ENCODE data around the gene GHDC. TPM values are rescaled to one million over a fixed set of nuclear protein-coding genes. Genes with fewer than 3 reads are reported as not detected.
"Not testable (repeated sequence)": the region's sequence is repeated elsewhere in the genome, so short reads cannot be mapped to it uniquely, and the experiment has no call there.

The GHDC gene
- total RNA-seq, 1 donor from 2014 or later, result 22.8 TPM

DNA sequence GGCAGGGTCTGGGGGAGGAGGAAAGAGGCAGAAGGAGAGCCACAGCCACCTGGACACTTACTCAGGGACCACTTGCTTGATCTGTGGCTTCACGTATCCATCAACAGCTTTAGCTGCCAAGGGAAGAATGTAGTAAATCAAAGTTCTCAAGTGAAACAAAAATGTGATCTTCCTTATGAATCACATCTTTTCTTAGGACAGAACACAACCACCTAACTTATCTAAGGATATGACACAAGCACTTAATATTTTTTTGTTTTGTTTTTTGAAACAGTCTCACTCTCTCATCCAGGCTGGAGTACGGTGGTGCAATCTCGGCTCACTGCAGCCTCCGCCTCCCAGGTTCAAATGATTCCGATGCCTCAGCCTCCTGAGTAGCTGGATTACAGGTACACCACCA is 8.4 kb upstream of the GHDC start:
- DNase-seq (ENCODE audit: low read depth in 2 of 2), result peak in 1 of 2 donors; percentile 38

DNA sequence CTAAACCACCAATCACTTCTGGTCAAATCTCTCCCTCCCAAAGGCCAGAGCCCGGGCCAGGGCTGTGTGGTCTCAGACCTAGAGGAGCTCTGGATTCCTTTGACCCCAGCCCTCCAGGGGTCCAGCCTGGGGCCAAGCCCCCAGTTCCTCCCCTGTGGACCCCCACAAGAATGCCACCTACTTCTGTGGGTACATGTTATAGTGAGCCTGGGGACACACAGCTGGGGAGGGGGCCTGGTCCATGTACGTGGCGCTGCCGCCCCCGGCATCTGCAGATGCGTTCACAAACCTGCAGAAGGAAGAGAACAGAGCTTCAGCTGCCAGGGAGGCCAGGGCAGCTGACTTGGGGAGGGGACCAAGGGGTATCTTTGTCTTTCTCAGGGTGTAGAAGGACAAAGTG is 7.9 kb upstream of the GHDC start:
- DNase-seq (ENCODE audit: low read depth in 2 of 2), result no peak

DNA sequence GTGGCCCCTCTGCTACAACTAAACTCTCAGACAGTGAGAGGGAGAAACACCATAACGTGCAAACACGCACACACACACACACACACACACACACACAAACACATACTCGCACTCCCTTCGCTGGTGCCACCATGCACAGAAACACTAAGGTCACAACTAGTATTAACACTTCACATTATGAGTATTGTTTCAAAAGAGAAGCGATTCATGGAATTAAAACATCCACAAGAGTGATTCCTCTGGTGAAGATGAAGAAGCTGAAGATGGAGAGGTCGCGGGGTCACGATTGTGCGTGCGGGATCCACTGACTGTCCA is 7.1 kb upstream of the GHDC start:
- DNase-seq (ENCODE audit: low read depth in 2 of 2), result no peak

DNA sequence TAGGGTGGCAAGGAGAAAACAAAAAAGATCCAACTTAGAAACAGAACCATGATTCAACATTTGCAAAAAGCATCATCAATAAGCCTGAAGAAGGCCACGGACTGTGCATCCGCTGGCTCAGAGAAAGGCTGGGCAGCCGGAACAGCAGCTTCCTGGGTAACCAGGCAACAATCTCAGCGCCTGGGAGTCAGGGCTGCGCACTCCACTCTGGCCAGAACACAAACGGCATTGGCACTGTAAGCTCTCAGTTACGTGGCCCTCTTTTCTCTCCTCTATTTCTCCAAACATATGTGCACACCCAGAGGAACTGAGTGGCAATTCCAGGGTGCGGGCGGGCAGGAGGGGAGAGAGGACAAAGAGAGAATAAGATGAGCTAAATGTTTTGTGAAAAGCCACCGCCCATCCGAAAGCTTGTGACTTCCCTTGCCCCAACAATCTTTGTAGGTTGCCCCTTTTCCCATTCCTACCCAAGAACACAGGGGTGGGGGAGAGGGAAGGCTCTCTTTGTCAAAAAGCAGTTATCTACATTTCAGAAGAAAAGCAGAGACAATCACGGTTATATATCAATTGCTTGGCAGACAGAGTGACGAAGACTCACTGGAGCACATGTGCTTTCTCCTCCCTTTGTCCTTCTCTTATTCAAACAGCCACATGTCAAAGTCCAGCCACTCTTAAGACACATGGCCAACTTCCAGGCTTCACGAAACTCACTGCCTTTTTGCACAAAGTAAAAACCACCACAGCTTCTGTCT is 6.6 kb upstream of the GHDC start:
- DNase-seq (ENCODE audit: low read depth in 2 of 2), result peak in 1 of 2 donors; percentile 72

DNA sequence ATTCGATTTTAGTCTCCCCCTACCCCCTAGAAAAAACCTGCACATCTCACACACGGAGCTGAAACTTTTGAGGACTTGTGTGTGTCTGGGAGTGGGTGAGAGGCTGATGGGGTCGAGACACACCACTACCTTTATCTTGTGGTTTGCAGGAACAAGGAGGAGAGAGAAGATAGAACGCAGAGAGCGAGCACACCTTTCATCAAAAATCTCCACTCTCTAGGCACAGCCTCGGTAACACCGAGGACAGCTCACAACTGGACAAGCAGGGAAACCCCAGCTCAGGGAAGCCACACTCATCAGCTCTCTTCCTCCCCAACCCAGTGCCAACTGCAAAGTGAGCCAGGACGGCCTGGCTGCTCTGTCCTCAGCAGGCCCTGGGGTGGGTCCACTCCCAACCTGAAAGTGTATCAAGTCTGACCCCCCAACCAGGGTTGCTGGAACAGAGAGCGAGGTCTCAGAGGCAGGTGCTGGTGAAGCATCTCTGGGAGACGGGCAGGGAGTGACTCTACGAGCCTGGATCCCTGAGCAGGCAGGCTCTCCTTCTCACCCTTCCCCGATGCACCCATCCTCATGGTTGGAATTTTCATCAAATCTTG is 5.2 kb upstream of the GHDC start:
- DNase-seq (ENCODE audit: low read depth in 2 of 2), result no peak

DNA sequence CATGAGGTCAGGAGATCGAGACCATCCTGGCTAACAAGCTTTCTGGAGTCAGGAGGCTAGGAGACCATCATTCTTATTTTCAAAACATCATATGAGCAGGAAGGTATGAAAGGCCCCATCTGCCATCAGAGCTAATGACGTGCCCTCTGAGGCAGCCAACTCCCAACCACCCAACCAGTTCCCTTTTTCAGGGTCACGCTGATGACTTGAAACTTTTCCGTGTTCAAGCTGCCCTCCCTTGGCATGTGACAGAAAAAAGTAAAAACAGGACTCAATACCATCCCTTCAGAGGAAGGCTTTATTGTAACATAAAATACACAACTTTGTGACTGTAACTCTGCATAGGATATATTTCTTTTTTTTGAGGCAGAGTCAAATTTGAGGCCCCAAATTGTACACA is 4.6 kb upstream of the GHDC start:
- no peak for DNase-seq (ENCODE audit: low read depth in 2 of 2)

DNA sequence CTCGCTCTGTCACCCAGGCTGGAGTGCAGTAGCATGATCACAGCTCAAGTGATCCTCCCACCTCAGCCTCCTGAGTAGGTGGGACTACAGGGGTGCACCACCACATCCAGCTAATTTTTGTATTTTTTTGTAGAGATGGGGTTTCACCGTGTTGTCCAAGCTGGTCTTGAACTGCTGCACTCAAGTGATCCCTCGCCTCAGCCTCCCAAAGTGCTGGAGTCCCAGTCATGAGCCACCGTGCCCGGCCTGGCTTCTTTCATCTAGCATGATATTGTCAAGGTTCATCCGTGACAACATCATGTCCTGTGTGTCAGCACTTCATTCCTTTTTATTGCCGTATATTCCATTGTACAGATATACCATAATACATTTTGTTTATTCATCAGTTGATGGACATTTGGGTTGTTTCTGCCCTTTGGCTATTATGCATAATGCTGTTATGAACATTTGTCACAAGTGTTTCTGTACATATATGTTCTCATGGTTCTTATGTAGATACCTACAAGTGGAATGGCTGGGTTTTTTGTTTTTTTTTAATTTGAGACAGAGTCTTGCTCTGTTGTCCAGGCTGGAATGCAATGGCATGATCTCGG is 3.4 kb upstream of the GHDC start:
- DNase-seq (ENCODE audit: low read depth in 2 of 2), result no peak

DNA sequence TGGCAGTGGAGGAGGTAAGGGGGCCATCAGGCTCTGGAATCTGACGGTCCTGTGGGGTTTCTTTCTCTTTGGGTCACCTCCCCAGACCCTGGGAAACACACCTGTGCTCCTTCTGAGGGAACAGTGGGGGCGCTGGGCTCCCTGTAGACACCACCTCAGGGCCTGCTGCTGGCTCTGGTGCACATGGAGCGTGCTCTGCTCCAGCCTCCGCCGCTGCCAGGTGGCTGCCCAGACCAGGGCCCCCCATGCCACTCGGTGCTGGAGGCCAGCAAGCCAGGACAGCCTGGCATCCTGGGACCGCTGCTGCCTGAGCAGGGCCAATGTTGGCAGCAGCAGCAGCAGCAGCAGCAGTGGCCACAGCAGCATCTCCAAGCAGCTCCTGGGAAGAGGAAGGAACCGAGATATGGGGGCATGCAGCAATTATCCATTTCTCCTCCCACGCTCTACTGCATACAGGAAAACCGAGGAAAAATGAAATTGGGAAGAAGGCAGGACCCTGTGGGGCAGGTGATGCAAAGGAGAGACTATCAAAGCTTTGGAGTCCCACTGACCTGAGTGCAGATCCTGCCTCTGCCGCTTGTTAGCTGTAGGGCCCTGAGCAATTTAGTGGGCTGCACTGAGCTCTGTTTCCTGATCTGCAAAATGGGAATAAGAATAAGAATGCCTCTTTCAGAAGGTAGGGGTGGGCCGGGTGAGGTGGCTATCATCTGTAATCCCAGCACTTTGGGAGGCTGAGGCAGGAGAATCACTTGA is 902 bp downstream of the GHDC start:
- DNase-seq (ENCODE audit: low read depth in 2 of 2), result no peak

DNA sequence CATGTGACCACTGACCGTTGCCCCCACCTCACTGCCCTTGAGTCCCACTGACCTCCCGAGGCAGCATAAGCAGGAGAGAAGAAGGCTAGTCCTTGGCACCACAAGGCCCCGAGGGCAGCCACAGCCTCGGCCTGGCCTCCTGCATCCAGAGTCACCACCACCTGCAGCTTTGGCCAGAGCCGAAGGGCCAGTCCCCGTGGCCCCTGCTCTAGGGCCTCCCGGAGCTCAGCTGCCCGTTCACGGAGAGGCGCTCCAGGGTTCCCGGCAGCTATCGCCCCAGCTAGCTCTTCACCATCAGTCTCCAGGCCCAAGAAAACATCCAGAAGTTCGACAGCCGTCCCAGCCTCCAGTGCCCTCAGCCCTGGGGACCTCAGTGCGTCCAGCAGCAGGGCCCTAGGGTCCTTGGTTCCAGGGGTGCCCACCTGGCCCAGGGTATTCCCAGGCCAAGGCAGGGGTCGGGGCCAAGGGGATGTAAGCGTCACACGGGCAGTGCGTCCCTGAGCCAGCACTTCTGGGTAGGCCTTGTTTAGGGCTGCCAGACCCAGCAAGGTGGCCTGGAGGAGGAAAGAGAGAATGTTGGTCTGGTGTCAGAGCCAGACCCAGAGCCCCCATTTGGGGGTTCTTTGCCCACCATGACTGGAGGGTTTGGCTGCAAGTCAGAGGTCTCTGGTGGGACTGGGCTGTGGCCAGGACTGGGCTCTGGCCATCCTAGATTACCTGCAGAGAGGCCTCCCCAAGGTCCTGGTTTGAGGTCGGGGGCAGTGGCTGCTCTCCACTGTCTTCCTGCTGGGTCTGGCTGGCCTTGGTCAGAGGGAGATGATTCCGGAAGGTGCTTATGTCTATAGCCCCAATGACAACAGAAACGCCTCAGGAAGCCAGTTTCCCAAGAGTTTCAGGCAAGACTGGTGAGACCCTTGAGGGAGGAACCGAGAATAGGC is 1.8 kb downstream of the GHDC start:
- no peak for DNase-seq (ENCODE audit: low read depth in 2 of 2)

DNA sequence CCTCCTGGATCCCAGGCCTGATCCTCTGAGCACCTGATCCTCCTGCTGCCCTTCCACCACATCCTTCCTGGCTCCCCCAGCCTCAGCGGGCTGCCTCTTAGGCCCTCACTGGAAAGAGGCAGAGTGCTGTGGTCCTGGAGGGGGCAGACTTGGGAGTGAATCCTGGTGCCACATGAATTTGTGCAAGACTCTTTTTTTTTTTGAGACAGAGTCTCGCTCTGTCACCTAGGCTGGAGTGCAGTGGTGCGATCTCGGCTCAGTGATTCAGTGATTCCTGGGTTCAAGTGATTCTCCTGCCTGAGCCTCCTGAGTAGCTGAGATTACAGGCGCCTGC is 3.1 kb downstream of the GHDC start:
- no peak for DNase-seq (ENCODE audit: low read depth in 2 of 2)

DNA sequence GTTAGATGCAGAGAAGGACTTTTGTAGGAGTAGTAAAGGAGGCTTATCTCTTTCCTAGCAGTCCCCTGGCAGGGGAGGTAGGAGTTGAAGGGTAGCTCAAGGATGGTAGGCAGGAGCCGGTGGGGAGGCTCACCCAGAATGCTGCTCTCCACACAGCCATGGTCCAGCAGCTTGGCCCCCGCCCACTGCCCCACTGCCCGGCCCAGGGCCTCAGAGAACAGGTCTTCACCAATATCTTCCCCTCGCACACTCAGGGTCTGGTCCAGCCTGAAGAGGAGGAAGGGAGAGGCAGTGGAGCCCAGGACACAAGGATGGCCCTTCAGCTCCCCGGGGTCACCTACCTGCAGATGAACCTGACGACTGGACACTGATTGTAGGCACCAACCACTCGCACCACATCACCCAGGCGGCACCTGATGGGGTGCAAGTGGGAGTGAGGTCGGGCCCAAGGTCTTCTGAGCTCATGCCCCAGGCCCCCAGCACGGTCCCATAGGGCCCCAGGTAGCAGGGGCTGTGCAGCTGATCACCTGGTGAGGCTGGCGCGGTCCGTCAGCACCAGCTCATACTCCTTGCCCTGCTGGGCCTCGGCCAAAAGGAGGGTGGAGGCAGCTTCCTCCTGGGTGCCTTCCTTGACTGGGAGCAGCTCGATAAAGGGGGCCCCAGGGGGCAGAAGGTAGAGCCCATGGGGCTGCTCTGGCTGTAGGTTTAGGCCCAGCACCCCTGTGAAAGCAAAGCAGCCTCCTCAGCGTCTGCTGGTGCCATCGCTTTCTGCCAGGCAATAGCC is 3.6 kb downstream of the GHDC start:
- DNase-seq (ENCODE audit: low read depth in 2 of 2), result no peak

DNA sequence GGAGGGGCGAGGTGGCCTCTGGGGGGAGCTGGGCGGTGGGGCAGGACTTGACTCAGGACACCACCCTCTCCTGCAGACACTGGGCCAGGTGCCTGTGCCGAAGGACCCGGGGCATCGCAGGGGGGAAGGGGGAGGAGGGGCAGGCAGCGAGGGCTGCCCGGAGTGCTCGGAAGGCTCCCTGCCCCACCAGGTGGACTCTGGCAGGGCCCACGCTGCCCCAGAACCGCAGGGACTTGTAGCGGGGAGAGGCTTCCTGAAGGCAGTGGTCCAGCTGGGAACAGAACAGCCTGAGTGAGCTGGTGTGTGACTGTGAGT is 4.7 kb downstream of the GHDC start:
- DNase-seq (ENCODE audit: low read depth in 2 of 2), result no peak

DNA sequence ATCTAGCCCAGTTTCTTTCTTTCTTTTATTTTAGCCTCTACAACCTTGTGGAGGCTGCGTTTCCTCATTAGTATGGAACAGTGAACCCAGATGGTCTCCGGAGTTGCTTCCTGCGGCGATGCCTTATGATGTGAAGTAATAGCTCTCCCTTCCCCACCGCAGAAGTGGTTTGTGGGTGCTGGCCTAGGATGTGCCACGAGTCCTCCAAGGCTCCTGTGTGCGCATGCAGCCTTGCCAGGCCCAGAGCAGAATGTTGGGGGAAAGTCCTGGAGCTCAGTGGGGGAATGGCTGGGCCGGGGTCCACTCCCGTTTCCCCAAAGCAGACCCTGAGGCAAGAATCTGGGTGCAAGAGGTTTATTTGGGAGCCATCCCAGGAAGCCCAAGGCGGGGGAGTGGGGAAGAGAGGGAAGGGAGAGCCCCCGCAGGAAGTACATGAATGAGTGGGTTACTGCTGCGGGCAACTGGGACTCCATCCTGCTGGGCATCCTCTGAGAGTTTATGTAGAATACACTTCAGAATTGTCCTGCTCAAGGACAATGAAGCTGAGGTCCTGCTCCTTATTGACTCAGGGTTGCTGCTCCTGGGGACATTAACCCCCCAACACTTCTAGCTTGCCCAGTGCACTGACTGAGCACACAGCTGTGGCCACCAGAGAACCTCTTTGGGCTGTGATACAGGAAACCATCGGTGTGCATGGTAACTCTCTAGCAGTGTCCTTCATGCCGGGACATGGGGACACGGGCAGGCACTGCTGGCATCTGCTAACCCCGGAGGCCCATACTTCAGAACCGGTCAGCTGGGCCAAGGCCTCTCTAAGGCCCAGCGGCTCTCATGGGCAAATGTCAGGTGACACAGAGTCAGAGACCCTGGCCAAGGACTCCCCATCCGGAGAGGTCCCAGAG is 5.3 kb downstream of the GHDC start:
- no peak for DNase-seq (ENCODE audit: low read depth in 2 of 2)

DNA sequence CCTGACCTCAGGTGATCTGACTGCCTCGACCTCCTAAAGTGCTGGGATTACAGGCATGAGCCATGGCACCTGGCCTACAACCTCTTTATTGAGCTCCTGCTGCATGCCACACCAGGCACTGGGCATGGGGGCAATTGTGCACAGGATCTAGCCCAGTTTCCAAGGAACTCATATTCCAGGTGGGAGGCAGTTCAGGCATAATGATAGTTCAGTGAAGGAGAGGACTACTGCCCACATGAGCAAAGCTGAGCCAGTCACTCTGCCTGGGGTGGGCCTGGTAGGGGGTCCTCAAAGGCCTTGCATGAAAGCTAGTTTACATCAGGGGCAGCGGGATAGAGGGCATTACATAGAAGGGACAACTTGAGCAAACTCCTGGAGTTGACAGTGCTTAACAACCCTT is 6.5 kb downstream of the GHDC start:
- no peak for DNase-seq (ENCODE audit: low read depth in 2 of 2)

DNA sequence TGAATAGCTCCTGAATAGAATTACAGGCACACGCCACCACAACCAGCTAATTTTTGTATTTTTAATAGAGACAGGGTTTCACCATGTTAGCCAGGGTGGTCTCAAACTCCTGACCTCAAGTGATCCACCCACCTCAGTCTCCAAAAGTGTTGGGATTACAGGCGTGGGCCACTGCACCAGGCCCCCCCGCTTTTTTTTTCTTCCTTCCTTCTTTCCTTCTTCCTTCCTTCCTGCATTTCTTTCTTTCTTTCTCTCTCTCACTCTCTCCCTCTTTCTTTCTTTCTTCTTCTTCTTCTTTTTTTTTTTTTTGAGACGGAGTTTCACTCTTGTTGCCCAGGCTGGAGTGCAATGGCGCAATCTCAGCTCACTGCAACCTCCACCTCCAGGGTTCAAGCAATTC is 8.1 kb downstream of the GHDC start:
- not testable (repeated sequence) for DNase-seq (ENCODE audit: low read depth in 2 of 2)

DNA sequence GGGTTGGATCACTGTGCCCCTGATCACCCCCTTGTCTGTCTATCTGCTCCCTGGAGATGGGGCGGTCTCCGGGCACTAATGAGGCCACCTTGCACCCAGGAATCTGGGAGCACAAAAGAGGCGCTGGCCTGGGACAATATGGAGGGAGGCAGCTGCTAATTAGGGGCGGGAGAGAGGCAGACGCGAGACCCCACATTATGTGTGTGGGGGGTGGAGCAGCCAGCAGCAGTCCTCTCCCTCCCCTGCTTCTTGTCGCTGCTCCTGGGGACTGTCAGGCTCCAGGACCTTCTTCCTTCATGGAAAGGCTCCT is 8.7 kb downstream of the GHDC start:
- no peak for DNase-seq (ENCODE audit: low read depth in 2 of 2)

DNA sequence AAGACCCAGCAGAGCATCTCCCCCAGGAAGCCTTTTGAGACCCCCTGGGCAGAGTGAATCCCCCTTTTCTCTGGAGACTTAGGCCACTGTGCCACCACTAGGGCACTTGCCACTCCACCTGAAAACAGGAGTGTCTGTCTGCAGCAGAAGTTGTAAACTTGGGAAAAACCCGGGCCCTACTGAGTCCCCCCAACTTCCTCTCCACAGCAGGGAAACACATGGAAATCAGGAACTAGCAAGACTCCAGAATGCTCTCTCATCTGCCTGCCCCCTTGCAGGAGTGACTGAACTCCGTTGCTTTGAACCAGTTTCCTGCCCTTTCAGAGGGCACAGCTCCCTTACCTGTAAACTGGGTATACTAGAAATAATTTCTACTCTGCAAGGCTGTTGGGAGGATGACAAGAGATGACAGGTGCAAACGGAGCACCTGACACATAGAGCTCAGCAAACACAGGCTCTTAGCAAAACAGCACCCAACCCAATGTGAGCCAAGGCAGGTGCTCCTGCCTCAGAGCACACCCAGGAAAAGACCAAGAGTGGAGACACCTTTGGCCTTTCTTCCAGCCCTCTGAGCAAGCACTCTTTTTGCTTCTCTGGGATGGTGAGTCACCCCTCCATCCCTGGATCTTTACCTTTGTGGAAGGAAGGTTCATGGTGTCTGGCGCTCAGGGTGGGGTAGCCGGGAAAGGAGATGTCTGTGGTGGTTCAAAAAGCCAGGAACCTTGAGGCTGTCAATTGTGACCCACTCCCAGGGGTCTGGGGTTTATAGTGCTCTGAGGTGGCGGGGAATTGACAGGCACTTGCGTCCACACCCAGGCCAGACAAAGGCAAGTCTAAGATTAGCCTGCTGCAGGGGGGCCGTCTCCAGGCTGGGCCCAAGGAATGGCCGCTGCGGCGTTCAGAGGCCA is 9.3 kb downstream of the GHDC start, which contains the start of gene HCRT:
Gene HCRT (minus strand): TSS at position 740 of the 908 bp plus-strand sequence. CDS start 87 bp downstream, at position 653.
- no peak for DNase-seq (ENCODE audit: low read depth in 2 of 2)

DNA sequence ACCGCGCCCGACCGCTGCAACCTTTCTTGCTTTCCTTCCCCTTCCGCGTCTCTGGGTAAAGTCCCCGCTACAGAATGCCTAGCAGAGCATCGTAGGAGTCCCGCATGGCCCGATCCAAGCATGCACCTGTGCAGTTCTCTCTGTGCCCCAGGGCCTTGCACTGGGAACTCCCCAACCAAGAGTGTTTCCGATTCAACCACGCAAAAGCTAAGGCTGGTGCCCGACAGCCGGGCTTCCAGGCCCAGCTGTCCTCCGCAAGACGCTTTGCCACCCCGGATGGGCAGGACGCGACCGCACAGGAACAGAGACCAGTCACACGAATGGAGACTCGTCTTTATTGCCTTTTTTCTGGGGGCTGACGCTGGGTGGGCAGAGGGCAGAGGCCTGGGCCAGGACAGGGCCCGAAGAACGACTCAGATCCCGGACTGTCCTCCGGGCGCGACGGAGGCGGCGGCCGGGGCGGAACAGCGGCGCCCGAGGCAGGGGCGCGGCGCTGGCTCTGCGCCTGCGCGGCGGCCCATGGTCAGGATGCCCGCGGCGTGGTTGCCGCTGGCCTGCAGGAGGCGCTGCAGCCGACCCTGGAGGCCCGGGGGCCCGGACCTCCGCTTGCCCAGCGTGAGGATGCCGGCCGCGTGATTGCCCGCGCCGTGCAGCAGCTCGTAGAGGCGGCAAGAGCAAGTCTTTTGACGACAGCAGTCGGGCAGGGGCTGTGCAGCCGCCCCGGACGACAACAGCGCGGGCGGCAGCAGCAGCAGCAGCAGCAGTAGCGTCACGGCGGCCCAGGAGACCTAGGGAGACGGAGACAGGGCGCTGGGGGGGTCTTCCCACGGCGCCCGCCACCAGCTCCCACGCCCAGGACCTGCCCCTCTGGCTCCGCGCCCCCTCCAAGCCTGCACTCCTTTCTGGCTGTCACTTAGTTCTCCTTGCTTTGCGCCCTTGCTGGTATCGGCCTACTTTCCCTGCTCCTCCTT is 10.3 kb downstream of the GHDC start:
- peak; percentile 76 to 82 for DNase-seq (ENCODE audit: low read depth in 2 of 2)

Measured in lung microvascular endothelial cell (primary cell).